Smooth muscle cell of the brain vasculature (primary cell): Measurements from ENCODE around the gene FKBP5.
"Not testable (repeated sequence)": the region's sequence is repeated elsewhere in the genome, so short reads cannot be mapped to it uniquely, and the experiment has no call there.

Experiments
- DNase-seq: peaks from one replicate; pipeline ENCODE4 v3.0.0-alpha.2; 2012; ENCODE audit warnings: low read depth, low spot score

Gene FKBP5

DNA sequence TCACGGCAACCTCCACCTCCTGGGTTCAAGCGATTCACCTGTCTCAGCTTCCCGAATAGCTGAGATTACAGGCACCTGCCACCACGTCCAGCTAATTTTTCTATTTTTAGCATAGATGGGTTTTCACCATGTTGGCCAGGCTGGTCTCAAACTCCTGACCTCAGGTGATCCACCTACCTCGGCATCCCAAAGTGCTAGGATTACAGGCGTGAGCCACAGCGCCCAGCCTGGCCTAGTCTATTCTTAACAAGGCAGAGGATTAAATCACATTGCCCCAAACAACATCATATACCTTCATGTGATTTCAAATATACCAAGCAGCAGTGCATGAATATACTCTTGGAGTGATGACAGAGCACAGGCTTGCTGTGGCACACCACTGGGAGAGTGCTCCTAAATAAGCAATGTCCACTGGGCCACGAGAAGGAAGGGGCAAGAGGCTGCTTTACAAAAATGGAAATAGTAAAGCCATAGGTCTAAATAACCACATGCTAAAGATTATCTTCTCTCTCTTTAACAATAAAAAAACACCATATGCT lies 99.4 kb downstream of the FKBP5 start:
- DNase-seq = no peak

DNA sequence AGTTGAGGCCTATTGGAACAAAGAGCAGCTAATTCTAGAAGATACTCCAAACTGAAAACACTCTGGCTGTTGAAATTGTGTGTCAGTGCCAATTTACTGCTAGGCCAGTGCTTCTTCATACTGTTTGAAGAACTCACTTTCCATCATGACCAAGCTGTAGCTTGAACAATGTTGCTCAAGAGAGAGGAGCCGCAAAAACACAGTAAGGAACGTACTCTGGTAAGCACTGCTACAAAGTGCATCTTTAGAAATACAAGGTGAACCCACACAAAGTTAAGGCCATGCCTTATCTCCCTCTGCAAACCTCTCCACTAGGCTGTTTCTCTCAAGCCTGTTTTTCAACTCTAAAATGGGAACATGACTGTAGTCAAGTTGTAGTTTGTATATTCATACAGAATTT lies 101.5 kb downstream of the FKBP5 start:
- DNase-seq = no peak

DNA sequence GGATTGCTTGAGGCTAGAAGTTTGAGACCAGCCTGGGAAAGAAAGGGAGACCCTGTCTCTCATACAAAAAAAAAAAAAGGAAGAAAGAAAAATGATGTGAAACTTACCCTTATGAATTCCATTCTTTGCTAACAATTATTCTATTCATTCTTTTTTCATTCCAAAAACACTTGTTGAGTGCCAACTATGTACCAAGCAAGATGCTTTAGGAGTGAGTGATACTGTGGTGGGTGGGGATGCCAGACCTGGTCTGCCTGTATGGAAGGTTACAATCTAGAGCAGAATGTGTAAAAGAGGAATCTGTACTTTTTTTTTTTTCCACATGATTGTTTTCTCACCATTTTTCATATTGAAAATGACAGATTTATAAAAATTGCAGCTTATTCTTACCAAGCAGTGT lies 102.2 kb downstream of the FKBP5 start:
- no peak for DNase-seq

DNA sequence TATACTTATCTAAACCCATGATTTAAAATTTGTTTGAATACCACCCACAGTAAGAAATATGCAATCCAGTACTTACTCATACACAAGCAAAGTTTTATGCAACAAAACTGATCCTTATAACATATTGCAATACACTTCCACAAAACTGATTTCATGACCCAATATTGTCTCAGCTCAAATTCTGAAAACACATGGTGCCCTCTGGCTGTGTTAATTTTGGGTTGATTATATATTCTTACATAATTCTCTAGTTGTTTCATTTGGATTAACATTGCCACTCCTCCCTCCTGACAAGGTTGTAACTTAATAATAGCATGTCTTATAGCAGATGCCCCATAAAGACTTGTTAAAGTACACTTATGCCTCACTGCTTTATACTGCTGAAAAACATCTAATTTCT lies 103.1 kb downstream of the FKBP5 start:
- DNase-seq = no peak

DNA sequence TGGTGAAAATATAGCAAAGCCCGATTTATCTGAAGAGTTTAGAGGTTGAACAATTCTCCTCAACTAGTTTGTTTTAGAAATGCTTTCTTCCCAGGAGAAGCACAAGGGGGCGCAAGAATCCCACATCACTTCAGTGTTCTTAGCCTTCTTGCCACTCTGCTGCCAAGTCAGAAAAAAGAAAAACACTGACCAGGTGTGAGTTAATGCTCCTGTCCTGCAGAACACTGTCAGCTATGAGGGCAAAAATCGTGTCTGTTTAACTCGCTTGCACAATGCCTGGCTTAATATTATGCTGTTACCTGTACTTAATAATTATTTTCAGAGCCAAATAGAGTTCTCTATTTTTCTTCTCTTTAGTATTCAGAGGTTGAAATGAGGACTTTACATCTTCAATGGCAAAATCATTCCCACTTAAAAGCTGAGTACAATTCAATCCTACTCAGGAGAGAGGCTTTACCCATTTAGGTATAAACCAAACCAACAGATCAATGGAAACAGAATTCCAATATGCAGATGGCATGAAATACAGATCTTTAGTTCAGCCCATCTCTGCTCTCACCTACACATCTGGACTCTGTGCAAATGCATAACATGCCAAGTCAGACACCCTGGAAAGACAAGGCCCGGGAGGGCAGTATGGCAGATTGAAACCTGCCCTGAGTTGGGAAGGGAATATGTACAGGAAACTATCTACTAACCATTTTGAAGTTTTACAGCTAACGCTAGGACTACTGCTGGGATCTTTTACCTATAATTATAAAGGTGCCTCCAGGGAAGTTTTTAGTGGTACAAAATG lies 104.6 kb downstream of the FKBP5 start:
- DNase-seq = no peak

DNA sequence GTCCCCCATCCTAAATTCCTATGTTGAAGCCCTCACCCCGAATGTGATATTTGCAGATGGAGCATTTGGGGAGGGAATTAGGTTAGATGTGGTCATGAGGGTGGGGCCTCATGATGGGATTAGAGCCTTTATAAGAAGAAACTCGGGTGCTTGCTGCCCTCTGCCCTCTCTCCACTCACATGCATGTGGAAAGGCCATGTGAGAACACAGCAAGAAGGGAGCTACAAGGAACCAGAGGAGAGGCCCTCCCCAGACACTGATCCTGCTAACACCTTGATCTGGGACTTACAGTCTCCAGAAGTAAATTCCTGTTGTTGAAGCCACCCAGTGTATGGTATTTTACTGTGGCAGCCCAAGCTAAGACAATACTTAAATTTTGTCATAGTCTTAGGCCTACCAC lies 106.4 kb downstream of the FKBP5 start:
- no peak for DNase-seq

DNA sequence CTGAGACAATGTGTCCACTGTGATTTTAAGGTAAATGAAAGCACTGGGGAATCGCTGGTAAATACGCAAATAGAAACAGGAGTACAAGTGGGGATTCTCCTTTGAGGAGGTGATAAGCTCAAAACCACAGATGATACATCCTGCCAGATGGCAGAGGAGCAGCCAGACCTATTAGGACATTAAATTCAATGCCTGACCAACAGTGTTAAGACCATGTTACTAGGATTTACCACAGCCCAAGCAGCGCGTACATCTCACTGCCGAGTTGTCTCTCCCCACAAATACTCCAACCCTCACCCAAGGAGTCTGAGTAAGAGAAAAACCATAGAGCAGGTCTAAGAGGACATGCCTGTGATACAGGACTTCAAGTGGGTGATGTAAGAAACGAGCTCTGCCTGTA lies 107.1 kb downstream of the FKBP5 start:
- no peak for DNase-seq

DNA sequence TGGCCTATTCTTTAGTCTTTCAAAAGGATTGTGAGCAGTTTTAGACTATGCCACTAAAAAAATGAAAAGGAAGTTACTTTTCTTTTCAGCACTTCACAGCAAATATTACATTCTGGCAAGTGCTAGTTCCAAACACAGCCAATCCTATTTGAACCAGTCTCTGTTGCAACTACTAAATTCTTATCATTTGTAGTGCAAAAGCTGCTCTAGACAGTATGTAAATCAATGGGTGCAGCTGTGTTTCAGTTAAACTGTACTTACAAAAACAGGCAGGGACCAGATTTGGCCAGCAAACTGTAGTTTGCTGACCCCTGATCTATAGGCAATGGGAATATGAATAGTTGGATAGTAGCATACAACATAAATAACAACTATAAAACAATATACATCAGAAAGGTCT lies 107.9 kb downstream of the FKBP5 start:
- DNase-seq = no peak

DNA sequence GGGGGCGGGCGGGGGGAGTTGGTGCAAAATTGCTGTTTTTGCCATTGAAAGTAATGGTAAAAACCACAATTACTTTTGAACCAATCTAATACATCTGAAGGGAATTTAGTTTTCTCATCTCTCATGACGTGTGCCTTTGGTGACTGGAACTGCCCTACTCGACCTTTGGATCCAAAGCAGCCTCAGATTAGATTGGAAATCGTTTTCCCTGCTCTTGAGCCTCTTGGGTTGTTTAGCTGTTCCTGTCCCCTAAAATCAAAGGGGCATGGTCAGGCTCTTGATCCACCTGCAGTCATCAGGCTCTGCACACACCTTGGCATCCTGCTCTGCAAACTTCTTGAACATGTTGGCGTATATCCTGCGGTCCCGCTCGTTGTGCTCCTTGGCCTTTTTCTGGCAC lies 112.0 kb downstream of the FKBP5 start:
- DNase-seq = no peak

DNA sequence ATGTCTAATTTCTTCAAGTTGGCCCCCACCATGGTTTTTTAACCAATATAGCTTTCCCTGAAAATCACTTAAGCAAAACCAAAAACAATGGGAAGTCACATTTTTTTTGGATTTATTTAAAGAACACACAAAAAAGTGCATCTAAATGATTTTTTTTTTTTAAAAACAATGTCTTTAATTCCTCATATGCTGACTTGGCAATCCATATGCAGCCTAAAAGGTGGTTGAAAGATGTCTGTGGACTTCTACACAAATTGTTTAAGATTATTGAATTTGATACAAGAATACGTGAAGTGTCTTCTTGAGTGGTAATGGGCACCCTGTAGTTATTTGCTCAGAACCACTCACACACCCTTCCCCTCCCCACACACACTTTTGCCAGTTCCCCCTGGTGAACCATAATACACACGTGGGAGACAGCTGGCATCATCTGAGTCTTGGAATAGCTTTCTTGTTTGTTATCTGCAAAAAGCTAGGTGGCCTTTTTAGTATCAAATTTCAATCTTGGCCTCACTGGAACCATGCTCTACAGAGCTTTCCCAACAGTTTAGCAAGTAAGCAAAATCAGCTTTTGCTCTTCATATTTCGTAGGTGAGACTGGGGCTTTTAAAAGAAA lies 115.1 kb downstream of the FKBP5 start:
- DNase-seq = no peak

DNA sequence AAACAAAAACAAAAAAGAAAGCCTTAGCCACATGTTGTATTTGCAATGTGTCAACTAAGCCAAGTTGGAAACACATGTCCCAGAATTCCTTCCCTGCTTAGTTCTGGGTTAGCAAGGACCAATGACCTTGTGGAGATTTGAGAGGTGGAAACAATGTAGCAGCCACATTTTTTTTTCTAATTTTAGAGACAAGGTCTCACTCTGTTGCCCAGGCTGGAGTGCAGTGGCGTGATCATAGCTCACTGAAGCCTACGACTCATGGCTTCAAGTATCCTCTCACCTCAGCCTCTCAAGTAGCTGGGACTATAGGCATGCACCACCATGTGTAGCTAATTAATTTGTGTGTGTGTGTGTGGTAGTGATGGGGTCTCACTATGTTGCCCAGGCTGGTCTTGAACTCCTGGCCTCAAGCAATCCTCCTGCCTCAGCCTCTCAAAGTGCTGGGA lies 117.8 kb downstream of the FKBP5 start:
- DNase-seq = not testable (repeated sequence)

DNA sequence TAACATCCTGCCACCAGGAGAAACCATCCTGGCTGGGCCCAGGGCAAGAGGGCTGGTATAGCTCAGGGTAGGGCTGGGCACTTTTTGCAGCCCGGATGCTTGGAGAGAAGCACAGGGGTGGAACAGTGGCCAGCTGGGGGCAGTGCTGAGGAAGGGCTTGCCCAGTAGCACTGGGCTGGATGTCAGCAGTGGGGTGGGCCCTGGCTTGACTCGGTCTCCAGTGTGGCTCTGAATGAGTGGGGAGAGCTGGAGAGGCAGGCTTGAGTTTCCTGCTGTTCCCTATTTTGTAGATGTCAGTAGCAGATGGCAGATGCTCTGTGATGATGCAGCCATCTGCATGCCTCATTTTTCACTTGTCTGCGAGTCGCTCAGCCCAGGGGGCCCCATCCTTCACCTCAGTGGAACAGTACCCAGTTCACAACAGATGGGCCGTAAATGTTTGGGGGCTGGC lies 119.7 kb downstream of the FKBP5 start:
- DNase-seq = no peak

DNA sequence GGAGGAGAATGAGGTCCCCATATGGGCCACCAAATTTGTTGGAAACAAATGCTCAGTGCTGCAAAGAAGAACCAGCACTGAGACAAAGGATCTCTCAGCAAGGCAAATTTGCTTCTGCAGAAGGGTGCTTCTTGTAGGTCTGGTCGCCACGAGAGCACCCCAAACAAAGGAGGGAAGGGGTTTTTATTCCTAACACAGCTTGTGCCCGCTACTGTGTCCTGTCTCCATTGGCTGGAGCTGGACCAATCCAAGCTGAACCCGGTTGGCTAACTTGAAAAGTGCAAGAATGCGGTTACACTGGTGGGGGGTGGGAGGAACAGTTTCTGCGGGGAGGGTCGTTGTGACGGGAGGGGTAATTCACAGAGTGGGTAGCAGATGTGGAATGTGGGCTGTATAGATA lies 121.9 kb downstream of the FKBP5 start:
- DNase-seq = no peak

DNA sequence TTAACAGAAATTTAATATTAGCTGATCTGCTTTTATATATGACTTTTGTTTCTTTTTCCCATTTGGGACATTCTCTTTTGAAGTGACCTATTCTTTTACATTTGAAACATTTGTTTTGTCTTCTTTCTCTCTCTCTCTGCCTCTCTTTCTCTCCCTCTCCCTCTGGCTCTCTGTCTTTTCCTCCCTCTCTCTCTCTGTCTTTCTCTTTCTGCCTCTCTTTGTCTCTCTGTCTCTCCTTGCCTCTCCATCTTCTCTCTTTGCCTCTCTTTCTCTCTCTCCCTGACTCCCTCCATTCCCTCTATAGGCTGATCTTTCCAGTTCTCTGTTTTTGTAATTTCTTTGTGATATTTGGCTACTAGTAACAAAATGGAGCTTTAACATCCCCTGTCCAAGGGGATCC lies 124.0 kb downstream of the FKBP5 start:
- no peak for DNase-seq

DNA sequence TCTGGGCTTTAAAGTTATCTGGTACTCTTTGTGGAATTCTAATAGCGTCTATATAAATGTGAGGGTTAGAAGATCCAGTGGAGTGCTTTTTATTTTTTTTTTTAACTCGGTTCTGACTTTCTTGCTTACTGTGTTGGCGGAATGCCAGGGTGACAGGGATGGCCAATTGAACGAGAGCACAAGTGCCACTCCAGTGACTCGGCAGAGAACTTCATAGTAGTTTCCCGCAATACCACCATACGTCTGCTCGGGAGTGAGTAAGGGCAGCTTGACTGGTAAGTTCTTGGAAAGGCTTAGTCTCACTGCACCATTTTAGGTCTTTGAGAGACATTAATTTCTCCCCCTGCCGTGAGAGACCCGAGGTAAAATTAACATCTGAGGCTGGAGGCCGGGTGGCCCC lies 126.7 kb downstream of the FKBP5 start:
- no peak for DNase-seq

DNA sequence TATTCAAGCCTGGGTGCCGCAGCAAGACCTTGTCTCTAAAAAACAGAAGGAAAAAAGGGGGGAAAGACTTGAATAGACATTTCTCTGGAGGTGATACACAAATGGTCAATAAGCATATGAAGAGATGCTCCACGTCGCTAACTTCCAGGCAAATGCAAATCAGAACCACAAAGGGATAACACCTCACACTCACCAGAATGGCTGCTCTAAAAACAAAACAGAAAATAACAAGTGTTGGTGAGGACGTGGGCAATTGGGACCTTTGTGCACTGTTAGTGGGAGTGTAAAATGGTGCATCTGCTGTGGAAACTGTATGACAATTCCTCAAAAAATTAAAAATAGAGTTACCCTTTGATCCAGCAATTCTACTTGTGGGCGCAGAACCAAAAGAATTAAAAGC lies 127.6 kb downstream of the FKBP5 start:
- no peak for DNase-seq

DNA sequence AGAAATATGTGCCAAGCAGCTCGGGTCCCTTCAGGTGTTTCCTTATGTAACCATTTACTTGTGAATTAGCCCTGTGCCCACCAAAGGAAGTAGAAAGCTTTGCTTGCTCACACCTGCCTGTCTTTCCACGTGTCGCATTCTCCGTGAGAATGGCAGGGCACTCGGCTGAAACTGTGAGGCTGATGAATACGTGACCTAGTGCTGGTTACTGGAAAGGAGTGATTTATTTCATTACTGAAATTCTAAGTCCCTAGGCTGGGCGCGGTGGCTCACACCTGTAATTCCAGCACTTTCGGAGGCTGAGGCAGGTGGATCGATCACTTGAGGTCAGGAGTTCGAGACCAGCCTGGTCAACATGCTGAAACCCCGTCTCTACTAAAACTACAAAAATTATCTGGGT lies 130.1 kb downstream of the FKBP5 start:
- DNase-seq = no peak

DNA sequence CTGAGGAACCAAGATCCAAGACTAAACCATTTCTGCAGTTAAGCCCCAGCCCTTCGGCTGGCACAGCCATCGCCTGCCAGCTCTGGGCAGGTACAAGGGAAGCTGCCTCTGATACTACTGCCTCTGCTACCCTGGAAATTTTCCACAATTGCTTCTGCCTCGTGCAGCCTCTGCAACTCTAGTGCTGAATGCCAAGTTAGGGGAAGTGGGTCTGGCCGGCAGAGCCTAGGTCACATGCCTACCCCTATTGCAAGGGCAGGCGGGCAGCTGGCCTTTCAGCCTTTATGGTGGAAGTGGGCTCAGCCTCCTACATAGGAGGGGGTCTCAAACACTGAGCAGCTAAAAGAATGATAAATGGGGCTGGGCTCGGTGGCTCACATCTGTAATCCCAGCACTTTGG lies 131.5 kb downstream of the FKBP5 start:
- no peak for DNase-seq

DNA sequence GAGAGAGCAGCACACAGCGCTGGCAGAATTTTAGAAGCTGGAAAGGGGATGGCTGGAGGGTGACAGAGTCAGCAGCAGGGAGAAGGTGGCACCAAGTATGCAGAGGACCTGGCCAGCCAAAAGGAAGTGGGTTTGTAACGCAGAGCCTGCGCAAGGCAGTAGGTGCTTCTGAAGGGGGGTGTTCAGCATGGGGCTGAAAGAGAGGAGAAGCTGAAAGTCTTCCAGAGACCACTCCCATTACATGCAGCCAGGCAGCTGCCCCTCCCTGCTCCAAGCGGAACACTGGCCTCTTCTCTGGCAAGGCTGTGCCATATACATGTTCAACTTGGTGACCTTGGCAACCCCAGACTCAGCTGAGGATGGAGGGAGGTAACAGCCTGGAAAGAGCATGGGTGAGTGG lies 133.9 kb downstream of the FKBP5 start:
- DNase-seq = no peak

DNA sequence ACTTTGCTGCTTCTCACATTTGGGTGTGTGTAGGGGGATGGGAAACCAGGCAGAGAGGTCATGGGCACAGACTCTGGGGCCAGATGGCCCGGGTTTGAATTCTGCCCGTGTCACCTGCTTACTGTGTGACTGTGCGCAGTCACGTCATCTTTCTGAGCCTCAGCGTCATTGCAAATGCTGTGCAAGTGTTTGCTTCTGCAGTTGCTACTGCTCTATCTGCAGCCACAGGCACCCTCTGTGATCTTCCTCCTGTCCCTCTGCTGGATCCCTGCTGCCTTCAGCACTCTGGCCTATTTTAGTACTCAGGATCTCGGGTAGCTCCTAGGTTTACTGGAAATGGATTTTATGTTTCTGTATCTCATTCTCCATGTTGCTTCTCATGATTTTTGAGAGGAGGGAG lies 135.4 kb downstream of the FKBP5 start:
- DNase-seq = no peak

DNA sequence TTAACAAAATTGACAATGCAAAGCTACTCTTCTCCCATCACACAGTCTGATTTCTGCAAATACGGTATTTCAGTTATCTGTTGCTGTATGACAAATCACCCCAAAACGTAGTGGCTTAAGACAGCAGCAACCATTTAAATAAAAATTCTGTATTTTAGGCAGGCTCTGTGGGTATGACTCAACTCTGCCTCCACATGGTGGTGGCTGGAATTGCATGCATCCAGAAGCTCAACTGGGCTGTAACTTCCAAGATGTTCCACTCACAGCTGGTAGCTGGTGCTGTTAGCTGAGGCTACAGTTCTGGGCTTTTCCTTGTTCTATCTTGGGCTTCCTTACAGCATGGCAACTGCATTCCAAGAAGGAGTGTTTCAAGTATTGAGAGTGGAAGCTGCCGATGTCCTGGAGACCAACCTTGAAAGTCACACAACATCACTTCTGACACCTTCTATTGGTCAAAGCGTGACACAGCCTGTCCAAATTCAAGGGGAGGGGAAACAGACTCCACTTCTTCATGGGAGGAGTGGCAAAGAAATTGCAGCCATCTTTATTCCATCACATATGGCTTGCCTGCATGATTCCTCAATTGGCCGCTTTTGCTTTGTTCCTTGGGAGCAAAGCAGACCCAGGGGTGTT lies 136.3 kb downstream of the FKBP5 start:
- no peak for DNase-seq

DNA sequence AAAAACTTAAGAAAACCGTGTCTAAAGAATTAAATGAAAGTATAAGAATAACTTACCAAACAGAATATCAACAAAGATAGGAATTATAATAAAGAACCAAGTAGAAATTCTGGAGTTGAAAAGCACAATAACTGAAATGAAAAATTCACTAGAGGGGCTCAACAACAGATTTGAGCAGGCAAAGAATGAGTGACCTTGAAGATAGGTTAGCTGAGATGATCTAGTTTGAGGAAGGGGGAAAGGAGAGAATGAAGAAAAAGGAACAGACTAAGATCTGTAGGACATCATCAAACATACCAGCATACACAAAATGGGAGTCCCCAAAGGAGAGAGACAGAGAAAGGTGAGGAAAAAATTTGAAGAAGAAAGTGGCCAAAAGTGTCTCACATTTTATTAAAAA lies 138.3 kb downstream of the FKBP5 start:
- no peak for DNase-seq

DNA sequence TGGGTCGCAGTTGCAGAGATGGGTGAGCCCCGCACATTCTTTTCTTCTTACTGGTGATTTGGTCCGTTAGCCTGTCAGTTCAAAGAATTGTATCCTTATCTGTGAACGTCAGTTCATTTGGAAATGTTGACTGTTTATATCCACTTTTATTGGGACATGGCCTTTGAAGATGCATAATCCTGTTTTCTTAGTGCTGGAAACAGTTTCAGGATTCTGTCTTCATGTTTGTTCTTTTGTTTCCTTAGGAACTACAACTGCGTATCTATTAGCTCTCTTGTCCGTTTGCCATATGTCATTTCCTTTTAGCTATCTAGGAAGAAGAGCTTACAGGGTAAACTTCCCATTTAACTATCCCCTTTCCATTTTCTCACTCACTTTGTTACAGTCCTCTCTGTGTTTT lies 141.0 kb downstream of the FKBP5 start:
- DNase-seq = no peak
